ENCODE results near the gene MUC2.

Gene MUC2

GRCh38 chr11:1121813-1122663, 47.4 kb downstream of the MUC2 start:
- DNase-seq: no peak

GRCh38 chr11:1122664-1123002, 48.0 kb downstream of the MUC2 start:
- DNase-seq: no peak

- no peak for DNase-seq
Observed at GRCh38 chr11:1123970-1124369, 49.3 kb downstream of the MUC2 start.
